SKM-1 treated with dmso at 0.1 percent for 144 hours (cell line): ENCODE data around the gene PGLYRP2.

Source experiments
- DNase-seq: peaks from one replicate; lab custom pipeline; 2025; ENCODE audit not compliant: unreplicated experiment; lab: John Stamatoyannopoulos, UW

Gene PGLYRP2

GRCh38 chr19:15427350-15427700 is 52.0 kb downstream of the PGLYRP2 start:
- DNase-seq: no peak

GRCh38 chr19:15426485-15427349 is 52.6 kb downstream of the PGLYRP2 start:
- no peak for DNase-seq

- DNase-seq: no peak
Observed at GRCh38 chr19:15425321-15425950, 53.9 kb downstream of the PGLYRP2 start.

- no peak for DNase-seq
Observed at GRCh38 chr19:15424692-15425272, 54.5 kb downstream of the PGLYRP2 start.

GRCh38 chr19:15424121-15424520 is 55.2 kb downstream of the PGLYRP2 start:
- no peak for DNase-seq

- DNase-seq: no peak
Observed at GRCh38 chr19:15423130-15423529, 56.2 kb downstream of the PGLYRP2 start.

- DNase-seq: no peak
Observed at GRCh38 chr19:15422296-15423075, 56.8 kb downstream of the PGLYRP2 start.

GRCh38 chr19:15421721-15422260 is 57.5 kb downstream of the PGLYRP2 start:
- DNase-seq: no peak

GRCh38 chr19:15421136-15421695 is 58.1 kb downstream of the PGLYRP2 start:
- DNase-seq: no peak

GRCh38 chr19:15419413-15420025 is 59.8 kb downstream of the PGLYRP2 start:
- no peak for DNase-seq
